Measurements from ENCODE around the gene HYAL3.
A peak's percentile ranks its signal among the peaks of the same experiment; 100 is the strongest.

HYAL3 gene

GRCh38 chr3:50327943-50328691 is 28.9 kb upstream of the HYAL3 start, which contains the start of gene TUSC2:
TSS of gene TUSC2 (minus strand) at chr3:50328223. CDS start at chr3:50328099, 124 bp downstream.
- DNase-seq: peak; percentile 89 to 96 (median 94)

- no peak for DNase-seq
Observed at GRCh38 chr3:50327129-50327528, 27.9 kb upstream of the HYAL3 start.

- DNase-seq: no peak
Observed at GRCh38 chr3:50326182-50326541, 27.0 kb upstream of the HYAL3 start.

GRCh38 chr3:50325497-50326181 is 26.4 kb upstream of the HYAL3 start:
- no peak for DNase-seq

- no peak for DNase-seq
Observed at GRCh38 chr3:50325113-50325480, 25.9 kb upstream of the HYAL3 start.

GRCh38 chr3:50324351-50325112 is 25.3 kb upstream of the HYAL3 start:
- peak in 3 of 5 donors; percentile 40 to 50 (median 42) for DNase-seq

- DNase-seq: no peak
Observed at GRCh38 chr3:50323614-50324199, 24.5 kb upstream of the HYAL3 start.

- no peak for DNase-seq
Observed at GRCh38 chr3:50323092-50323600, 23.9 kb upstream of the HYAL3 start.

- DNase-seq: no peak
Observed at GRCh38 chr3:50322386-50323091, 23.3 kb upstream of the HYAL3 start, which contains the start of gene HYAL2. TSS of gene HYAL2 (minus strand) at chr3:50322745. CDS start at chr3:50320489, 2,256 bp downstream.

GRCh38 chr3:50322115-50322385 is 22.8 kb upstream of the HYAL3 start:
- no peak for DNase-seq

- peak; percentile 59 to 87 (median 70) for DNase-seq
Observed at GRCh38 chr3:50321336-50322114, 22.3 kb upstream of the HYAL3 start.

GRCh38 chr3:50320853-50321335 is 21.7 kb upstream of the HYAL3 start:
- DNase-seq: peak in 3 of 5 donors; percentile 35 to 56 (median 48)

GRCh38 chr3:50319894-50320625 is 20.9 kb upstream of the HYAL3 start:
- no peak for DNase-seq

- DNase-seq: no peak
Observed at GRCh38 chr3:50319181-50319893, 20.1 kb upstream of the HYAL3 start.

- no peak for DNase-seq
Observed at GRCh38 chr3:50318615-50319014, 19.4 kb upstream of the HYAL3 start.

GRCh38 chr3:50318163-50318562 is 19.0 kb upstream of the HYAL3 start:
- DNase-seq: no peak

- DNase-seq: no peak
Observed at GRCh38 chr3:50317300-50317699, 18.1 kb upstream of the HYAL3 start.

GRCh38 chr3:50316657-50317242 is 17.5 kb upstream of the HYAL3 start:
- peak; percentile 42 to 65 (median 59) for DNase-seq

- no peak for DNase-seq
Observed at GRCh38 chr3:50314816-50315215, 15.6 kb upstream of the HYAL3 start.

GRCh38 chr3:50314342-50314741 is 15.1 kb upstream of the HYAL3 start:
- DNase-seq: no peak
